ENCODE measurements around the gene TRIM66. TPM values are rescaled to one million over a fixed set of nuclear protein-coding genes. Genes with fewer than 3 reads are reported as not detected.

Gene TRIM66
- total and polyA plus RNA-seq, 10 of the 15 experiments (the other 5 are each of a cell fraction or from before 2014, with no cell fraction given), result 1.7 to 14.5 (median 7.4) TPM

DNA sequence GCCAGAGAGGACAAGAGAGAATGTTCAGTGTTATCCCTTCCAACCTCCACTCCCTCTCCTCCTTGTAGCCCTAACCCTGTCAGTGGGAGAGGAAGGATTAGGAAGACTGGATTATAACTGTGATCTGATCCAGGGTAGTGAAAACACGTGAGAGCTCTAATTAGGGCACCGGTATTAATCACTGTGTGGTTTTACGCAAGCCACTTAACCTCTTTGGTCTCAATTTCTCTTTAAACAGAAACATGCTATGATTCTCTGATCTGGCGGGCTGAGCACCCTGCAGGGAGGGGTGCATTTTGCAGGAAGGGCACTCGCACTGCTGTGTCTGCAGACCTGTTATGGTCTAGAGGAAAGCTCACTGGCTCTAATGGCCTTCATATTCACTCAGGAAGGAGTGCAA, 11.7 kb upstream of the TRIM66 start:
- H3K79me2 ChIP-seq (ENCODE audit: control insufficient read depth, insufficient read depth, low read length), result peaks cover 10% of the 10 kb centered on the region
- ATAC-seq, result no peak
- TF ChIP-seq, protein P1, sequence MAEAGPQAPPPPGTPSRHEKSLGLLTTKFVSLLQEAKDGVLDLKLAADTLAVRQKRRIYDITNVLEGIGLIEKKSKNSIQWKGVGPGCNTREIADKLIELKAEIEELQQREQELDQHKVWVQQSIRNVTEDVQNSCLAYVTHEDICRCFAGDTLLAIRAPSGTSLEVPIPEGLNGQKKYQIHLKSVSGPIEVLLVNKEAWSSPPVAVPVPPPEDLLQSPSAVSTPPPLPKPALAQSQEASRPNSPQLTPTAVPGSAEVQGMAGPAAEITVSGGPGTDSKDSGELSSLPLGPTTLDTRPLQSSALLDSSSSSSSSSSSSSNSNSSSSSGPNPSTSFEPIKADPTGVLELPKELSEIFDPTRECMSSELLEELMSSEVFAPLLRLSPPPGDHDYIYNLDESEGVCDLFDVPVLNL (IDR thresholded peaks at IDR 0.05; ENCODE audit: low read depth, low read length), result no peak
- no peak for TF ChIP-seq WRNIP1 (IDR thresholded peaks at IDR 0.05; ENCODE audit: borderline replicate concordance, low read depth, low read length)
- TF ChIP-seq IKZF1 (conservative IDR thresholded peaks at IDR 0.05), result no peak
- TF ChIP-seq, protein P2, sequence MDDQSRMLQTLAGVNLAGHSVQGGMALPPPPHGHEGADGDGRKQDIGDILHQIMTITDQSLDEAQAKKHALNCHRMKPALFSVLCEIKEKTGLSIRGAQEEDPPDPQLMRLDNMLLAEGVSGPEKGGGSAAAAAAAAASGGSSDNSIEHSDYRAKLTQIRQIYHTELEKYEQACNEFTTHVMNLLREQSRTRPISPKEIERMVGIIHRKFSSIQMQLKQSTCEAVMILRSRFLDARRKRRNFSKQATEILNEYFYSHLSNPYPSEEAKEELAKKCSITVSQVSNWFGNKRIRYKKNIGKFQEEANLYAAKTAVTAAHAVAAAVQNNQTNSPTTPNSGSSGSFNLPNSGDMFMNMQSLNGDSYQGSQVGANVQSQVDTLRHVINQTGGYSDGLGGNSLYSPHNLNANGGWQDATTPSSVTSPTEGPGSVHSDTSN (IDR thresholded peaks at IDR 0.05; ENCODE audit: insufficient replicate concordance, low read depth, low read length), result no peak
- TF ChIP-seq DPF2 (IDR thresholded peaks at IDR 0.05), result no peak
- TF ChIP-seq POLR2AphosphoS5 (IDR thresholded peaks at IDR 0.05; ENCODE audit: low read length), result no peak
- TF ChIP-seq KDM1A (IDR thresholded peaks at IDR 0.05; ENCODE audit: borderline replicate concordance), result no peak
- intact Hi-C loops (cut with micrococcal nuclease; ENCODE audit: unreplicated experiment) (no loop called here), in situ Hi-C loops (cut with MboI) (no loop called here)
- no peaks in the 10 kb centered on the region for H4K20me1 ChIP-seq (ENCODE audit: control insufficient read depth, insufficient read depth)
- no peaks in the 10 kb centered on the region for H3K27me3 ChIP-seq (replicated peaks in 1 of 2; ENCODE audit: control insufficient read depth in 2 of 2, insufficient read depth in 2 of 2, low read length in 1 of 2)
- H3K36me3 ChIP-seq (ENCODE audit: control insufficient read depth in 2 of 2, insufficient read depth in 2 of 2, low read length in 1 of 2), result peaks cover 0 to 10% of the 10 kb centered on the region in 2 experiments; a peak in 3 of 4 replicates
- BruUV-seq (replicated peaks), result no TSS peak
- 96% methylated on average over 5 of the region's 5 CpGs for WGBS (ENCODE audit: insufficient coverage, insufficient replicate concordance, low lambda C conversion rate, missing lambda C conversion rate)
- no peak overlapping the region for H3K27ac ChIP-seq (ENCODE audit: control insufficient read depth, insufficient read depth)
- H3K4me3 ChIP-seq, result no peak overlapping the region
- FAIRE-seq, result no peak
- no peak for DNase-seq (ENCODE audit: low read depth, low spot score)
- H3K4me2 ChIP-seq (ENCODE audit: control insufficient read depth, insufficient read depth), result no peak overlapping the region
- CTCF ChIA-PET, result no interaction called here
- H3K9ac ChIP-seq (ENCODE audit: control insufficient read depth, insufficient read depth, low read length), result no peak overlapping the region
- H2AFZ ChIP-seq (ENCODE audit: control insufficient read depth, low read depth, low read length), result no peak overlapping the region
- peaks cover 7% of the 10 kb centered on the region for H3K4me1 ChIP-seq (ENCODE audit: control insufficient read depth, insufficient read depth, low read length)
- H3K9me3 ChIP-seq (replicated peaks; ENCODE audit: control insufficient read depth, insufficient read depth, low read length), result no peaks in the 10 kb centered on the region
- POLR2A ChIA-PET, result interaction anchor here (0.8 kb wide), 1 partner anchor 120 kb away, joined by 7 read pairs; no protein-coding TSS in a partner anchor
- RAD21 ChIA-PET (ENCODE audit: unreplicated experiment), result no interaction called here
- SMC1A ChIA-PET (ENCODE audit: uncharacterized antibody, unreplicated experiment), result no interaction called here

All from GM12878 (cell line).